Activated CD4-positive, alpha-beta T cell treated with anti-CD3 and anti-CD28 coated beads, Interleukin-2, amount 50 U/mL, for 24 hours (primary cell): ENCODE results near the gene CMSS1.

Experiments
- DNase-seq, 2 donors: peaks; one replicate each; pipeline ENCODE4 v3.0.0-alpha.2; 2020; ENCODE audit warnings: low read depth in 1 of 2, low spot score in 1 of 2

The CMSS1 gene

GRCh38 chr3:100163787-100164186, 346.1 kb downstream of the CMSS1 start:
- DNase-seq = no peak

GRCh38 chr3:100164743-100165142, 347.1 kb downstream of the CMSS1 start:
- no peak for DNase-seq

- DNase-seq = no peak
Observed at GRCh38 chr3:100165926-100166550, 348.4 kb downstream of the CMSS1 start.

- no peak for DNase-seq
Observed at GRCh38 chr3:100169201-100169920, 351.7 kb downstream of the CMSS1 start.

GRCh38 chr3:100170486-100170885, 352.8 kb downstream of the CMSS1 start:
- DNase-seq = no peak

GRCh38 chr3:100171211-100171914, 353.7 kb downstream of the CMSS1 start:
- no peak for DNase-seq

- DNase-seq = no peak
Observed at GRCh38 chr3:100173961-100174360, 356.3 kb downstream of the CMSS1 start.

GRCh38 chr3:100175637-100176280, 358.1 kb downstream of the CMSS1 start:
- DNase-seq = no peak

GRCh38 chr3:100179692-100180349, 362.2 kb downstream of the CMSS1 start:
- no peak for DNase-seq

GRCh38 chr3:100183608-100184125, 366.0 kb downstream of the CMSS1 start:
- no peak for DNase-seq

GRCh38 chr3:100184948-100185570, 367.4 kb downstream of the CMSS1 start:
- DNase-seq = no peak

GRCh38 chr3:100185847-100186246, 368.2 kb downstream of the CMSS1 start:
- DNase-seq = no peak

GRCh38 chr3:100189444-100189964, 371.8 kb downstream of the CMSS1 start:
- DNase-seq = no peak

- DNase-seq = no peak
Observed at GRCh38 chr3:100195375-100195774, 377.7 kb downstream of the CMSS1 start.

- DNase-seq = no peak
Observed at GRCh38 chr3:100197876-100198275, 380.2 kb downstream of the CMSS1 start.

GRCh38 chr3:100198579-100199269, 381.1 kb downstream of the CMSS1 start:
- no peak for DNase-seq

- DNase-seq = no peak
Observed at GRCh38 chr3:100205171-100205570, 387.5 kb downstream of the CMSS1 start.

- DNase-seq = no peak
Observed at GRCh38 chr3:100206687-100207086, 389.0 kb downstream of the CMSS1 start.

GRCh38 chr3:100207886-100208285, 390.2 kb downstream of the CMSS1 start:
- DNase-seq = no peak

GRCh38 chr3:100209169-100209568, 391.5 kb downstream of the CMSS1 start:
- no peak for DNase-seq
